HG03060 (cell line): ENCODE measurements around the gene CALML5.

Experiments used
- ATAC-seq: cut with Tn5 transposase; IDR thresholded peaks from one replicate; pipeline ENCODE4 v1.9.1; 2021; ENCODE audit warnings: low read depth, moderate number of reproducible peaks; ENCODE audit not compliant: unreplicated experiment

The CALML5 gene

GRCh38 chr10:5503477-5503835 lies 4.1 kb upstream of the CALML5 start:
- no peak for ATAC-seq

DNA sequence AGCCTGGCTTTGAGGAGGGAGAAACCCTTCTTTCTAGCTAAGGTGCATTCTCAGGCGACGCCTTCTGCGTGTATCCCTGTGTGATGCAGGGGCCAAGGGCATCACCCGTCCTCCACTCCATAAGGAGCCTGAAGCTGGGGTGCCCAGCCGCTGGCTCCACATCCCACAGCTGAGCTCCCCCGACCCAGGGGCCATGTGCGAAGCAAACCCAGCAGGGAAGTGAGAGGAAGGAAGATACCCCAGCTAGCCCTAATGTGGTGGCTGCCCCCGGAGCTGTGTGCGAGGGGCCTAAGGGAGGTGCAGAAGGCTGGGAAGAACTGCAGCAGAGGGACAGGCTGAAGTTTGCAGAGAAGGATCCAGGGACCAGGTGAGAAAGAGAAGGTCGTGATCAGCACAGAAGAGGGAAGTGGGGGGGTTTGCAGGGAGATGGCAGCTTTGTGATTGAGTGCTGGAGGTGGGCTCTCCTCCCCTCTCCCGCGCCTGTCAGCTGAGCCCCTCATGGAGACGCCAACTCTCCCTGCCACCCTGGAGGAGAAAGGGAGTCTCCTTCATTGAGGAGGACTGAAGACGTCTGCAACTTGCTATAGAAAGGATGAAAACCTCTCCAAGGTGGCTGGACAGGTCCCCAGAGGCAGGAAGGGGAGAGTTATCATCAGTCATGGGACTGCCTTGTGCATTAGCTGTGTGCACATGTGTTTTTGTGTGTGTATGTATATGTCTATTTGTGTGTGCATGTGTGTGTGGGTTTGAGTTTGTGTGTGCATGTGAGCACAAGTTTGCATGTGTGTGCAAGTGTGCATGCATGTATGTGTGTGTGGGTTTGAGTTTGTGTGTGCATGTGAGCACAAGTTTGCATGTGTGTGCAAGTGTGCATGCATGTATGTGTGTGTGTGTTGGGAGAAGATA lies 3.5 kb upstream of the CALML5 start:
- no peak for ATAC-seq

DNA sequence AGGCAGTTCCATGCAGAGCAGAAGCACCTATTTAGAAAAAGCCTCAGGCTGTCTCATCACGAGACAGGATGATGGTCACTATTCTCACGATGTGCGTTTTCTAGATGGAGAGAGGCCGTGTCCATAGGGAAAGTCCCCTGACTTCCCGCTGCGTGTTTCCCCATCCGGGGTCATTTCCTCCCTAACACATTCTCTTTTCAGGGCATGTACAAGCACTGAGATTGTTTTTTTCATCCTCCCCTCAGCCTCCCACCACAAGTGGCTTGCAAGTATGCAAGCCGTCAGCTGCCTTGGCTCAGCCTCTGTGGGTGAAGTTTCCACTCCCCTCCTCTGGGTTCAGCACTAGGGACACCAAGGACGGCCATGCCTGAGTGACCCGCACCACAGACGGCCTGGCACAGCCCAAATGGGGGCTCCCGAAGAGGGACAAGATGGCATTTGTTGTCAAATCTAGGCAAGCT lies 2.7 kb upstream of the CALML5 start:
- ATAC-seq = no peak

- ATAC-seq = no peak
These were observed 1.5 kb upstream of the CALML5 start for GRCh38 chr10:5500910-5501309.

DNA sequence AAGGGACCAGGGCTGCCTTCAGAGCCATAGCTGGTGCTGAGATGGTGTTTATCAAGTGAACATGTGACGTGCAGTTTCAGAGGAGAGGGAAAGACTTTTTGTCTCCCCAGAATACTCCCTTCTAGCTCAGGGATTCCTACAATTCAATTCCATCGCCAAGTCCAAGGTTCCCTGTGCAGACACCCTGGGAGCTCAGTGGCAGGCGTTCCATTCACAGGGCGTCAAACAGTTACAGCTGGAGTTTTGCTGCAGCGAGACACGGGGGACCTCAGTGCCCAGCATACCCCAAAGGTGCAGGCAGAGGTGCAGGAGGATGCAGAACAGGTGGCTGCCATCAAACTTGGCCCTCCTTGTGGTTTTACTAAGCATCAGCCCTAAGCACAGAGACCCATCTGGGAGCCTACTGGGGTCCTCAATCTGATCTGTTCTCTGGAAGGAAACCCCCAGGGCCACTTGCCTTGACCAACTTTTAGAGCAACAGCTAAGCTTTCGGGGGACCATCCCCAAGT lies 846 bp upstream of the CALML5 start:
- ATAC-seq = no peak

- no peak for ATAC-seq
These were observed 428 bp downstream of the CALML5 start for GRCh38 chr10:5498791-5499492.

GRCh38 chr10:5497948-5498730 lies 1.2 kb downstream of the CALML5 start:
- ATAC-seq = no peak

- ATAC-seq = no peak
These were observed 2.1 kb downstream of the CALML5 start for GRCh38 chr10:5497289-5497688.

GRCh38 chr10:5496261-5497250 lies 2.8 kb downstream of the CALML5 start:
- no peak for ATAC-seq

DNA sequence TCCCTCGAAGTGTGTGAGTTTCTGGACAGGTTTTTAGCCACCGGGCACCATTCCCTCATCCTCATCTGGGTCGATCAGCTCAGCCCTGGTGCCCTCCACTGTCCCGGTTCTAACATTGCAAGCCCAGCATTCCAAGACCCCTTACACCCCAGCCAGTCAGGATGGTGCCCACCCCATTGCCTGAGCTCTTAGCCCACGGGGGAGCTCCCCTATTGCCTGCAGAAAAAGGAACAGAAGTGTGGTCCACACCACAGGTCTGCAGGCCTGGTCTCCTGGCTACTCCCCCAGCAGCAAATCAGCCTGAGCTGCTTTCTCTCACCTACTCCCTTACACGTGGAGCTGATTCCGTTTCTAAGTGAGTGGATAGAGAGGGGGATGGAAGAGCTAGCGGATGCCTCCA lies 4.8 kb downstream of the CALML5 start:
- ATAC-seq = no peak

- ATAC-seq = no peak
These were observed 5.7 kb downstream of the CALML5 start for GRCh38 chr10:5493691-5494090.

- ATAC-seq = no peak
These were observed 6.3 kb downstream of the CALML5 start for GRCh38 chr10:5492929-5493576.

GRCh38 chr10:5492322-5492855 lies 7.0 kb downstream of the CALML5 start:
- no peak for ATAC-seq

DNA sequence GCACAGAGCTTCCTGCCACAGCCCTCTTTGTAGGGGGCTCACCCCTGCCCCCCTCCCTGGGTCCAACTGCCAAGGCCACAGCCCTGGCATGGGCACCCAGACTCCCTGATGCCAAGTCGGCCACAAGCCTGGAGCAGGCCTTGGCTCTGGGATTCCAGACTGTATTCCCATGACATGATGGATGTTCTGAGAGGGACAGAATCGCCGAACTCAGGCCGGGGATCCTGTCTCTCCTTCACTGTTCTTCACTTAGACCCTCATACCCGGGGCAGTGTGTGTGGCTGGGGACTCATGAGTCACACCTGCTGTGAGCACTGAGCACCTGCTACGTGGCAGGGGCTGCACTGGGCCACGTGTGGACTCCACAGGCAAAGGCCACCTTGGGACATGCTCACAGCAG lies 7.9 kb downstream of the CALML5 start:
- ATAC-seq = no peak

DNA sequence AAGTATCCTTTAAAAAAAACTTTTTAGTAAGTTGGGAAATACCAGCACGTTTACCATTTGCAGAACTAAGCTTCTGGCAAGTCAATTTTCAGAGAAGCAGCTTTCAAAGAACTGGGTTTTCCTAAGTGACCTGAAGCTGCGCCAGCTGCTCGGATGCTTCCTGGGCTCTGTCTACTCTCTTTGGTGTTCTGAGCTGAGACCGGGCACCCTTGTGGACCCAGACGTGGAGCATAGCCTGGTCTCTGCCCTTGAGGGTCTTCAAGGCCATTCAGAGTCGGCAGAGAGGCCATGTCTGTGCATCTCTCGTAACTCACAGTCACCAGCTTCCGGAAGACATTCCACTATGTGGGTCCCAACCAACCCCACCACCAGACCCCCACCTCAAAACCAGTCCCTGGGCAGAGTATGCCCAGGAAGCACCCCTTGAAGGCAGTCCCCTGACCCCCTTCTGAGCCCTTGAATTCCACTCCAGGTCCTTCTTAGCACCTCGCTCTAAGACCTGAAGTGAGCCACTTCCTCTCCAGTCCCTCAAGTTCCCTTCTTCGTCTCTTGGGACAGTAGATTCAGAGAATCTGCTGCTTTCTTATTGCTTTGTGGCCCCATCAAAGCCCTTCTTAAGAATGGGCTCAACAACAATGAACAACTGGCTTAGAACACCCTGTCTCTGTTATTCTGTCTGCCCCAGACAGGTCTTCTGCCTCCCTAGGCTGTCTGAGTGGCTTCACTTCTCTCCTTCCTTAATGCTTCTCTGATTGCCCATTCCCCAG lies 8.5 kb downstream of the CALML5 start:
- ATAC-seq = peak; percentile 47

- ATAC-seq = no peak
These were observed 9.3 kb downstream of the CALML5 start for GRCh38 chr10:5490032-5490431.

GRCh38 chr10:5488272-5489161 lies 10.9 kb downstream of the CALML5 start:
- ATAC-seq = no peak
